Neural progenitor cell (in vitro differentiated cells): ENCODE data around the gene TBC1D1.

Source experiments
- EZH2 ChIP-seq: fragments of 200-600 bp; sonication (generic); IDR thresholded peaks from 2 replicates; pipeline ENCODE4 v1.6.1; 2017; ENCODE audit warnings: antibody characterized with exemption, mild to moderate bottlenecking, moderate library complexity
- EZH2phosphoT487 ChIP-seq: fragments of 200-600 bp; sonication (generic); IDR thresholded peaks from 2 replicates; pipeline ENCODE4 v1.6.1; 2017; ENCODE audit warnings: antibody characterized with exemption
- TF ChIP-seq, protein P1 (sequence below): fragments of 200-600 bp; sonication (generic); IDR thresholded peaks from 2 replicates; pipeline ENCODE4 v1.5.1; 2017; ENCODE audit warnings: antibody characterized with exemption, mild to moderate bottlenecking

DNA sequence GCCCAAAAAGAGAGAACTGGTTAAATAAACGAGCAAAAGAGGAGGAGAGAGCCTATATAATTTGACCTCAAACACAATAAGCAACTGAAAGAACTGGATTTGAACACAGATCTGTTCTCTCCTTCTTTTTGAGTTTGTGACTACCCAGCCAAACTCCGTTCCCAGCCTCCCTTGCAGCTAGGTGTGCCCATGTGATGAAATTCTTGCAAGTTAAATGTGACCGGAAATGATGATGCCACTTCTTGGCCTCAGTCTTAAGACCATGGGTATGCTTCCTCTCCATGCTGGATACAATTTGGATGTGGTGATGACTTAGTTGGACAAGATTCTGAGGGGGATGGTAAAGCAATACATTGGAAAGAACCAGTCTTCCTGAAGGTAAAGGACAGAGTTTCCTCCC lies 273.5 kb downstream of the TBC1D1 start:
- TF ChIP-seq, protein P1, sequence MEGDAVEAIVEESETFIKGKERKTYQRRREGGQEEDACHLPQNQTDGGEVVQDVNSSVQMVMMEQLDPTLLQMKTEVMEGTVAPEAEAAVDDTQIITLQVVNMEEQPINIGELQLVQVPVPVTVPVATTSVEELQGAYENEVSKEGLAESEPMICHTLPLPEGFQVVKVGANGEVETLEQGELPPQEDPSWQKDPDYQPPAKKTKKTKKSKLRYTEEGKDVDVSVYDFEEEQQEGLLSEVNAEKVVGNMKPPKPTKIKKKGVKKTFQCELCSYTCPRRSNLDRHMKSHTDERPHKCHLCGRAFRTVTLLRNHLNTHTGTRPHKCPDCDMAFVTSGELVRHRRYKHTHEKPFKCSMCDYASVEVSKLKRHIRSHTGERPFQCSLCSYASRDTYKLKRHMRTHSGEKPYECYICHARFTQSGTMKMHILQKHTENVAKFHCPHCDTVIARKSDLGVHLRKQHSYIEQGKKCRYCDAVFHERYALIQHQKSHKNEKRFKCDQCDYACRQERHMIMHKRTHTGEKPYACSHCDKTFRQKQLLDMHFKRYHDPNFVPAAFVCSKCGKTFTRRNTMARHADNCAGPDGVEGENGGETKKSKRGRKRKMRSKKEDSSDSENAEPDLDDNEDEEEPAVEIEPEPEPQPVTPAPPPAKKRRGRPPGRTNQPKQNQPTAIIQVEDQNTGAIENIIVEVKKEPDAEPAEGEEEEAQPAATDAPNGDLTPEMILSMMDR, result no peak
- TF ChIP-seq EZH2, result no peak
- TF ChIP-seq EZH2phosphoT487, result no peak
